Sigmoid colon (tissue), 7 donors: Measurements from ENCODE around the gene DCTN5. TPM values are rescaled to one million over a fixed set of nuclear protein-coding genes. Genes with fewer than 3 reads are reported as not detected.

ENCODE experiments used
- DNase-seq: peaks from one replicate; pipeline ENCODE4 v3.0.0-alpha.2; 2019
- H3K27ac ChIP-seq, 4 donors: fragments of 200-600 bp; sonication (generic); one replicate each; pipeline ENCODE4 v1.5.1; 2016 to 2019; ENCODE audit warnings: mild to moderate bottlenecking in 1 of 4
- H3K27me3 ChIP-seq, 3 donors: fragments of 200-600 bp; sonication (generic); one replicate each; pipeline ENCODE4 v1.5.1; 2019; ENCODE audit warnings: mild to moderate bottlenecking in 1 of 3
- H3K36me3 ChIP-seq, 4 donors: fragments of 200-600 bp; sonication (generic); one replicate each; pipeline ENCODE4 v1.5.1; 2016 to 2019
- H3K4me1 ChIP-seq, 4 donors: fragments of 200-600 bp; sonication (generic); one replicate each; pipeline ENCODE4 v1.5.1; 2017 to 2019
- H3K4me3 ChIP-seq, 4 donors: fragments of 200-600 bp; sonication (generic); one replicate each; pipeline ENCODE4 v1.5.1; 2017 to 2019; ENCODE audit warnings: mild to moderate bottlenecking in 2 of 4, moderate library complexity in 1 of 4
- H3K9me3 ChIP-seq, 4 donors: fragments of 200-600 bp in 3 of 4; sonication (generic) in 3 of 4; one replicate each; pipeline versions ENCODE4 v1.5.1 to v1.6.1; 2013 to 2019
- EP300 ChIP-seq, 4 donors: sonication (generic); formaldehyde crosslinking; IDR thresholded peaks; one replicate each; pipeline ENCODE4 v1.6.1; 2017; ENCODE audit warnings: antibody characterized with exemption in 4 of 4
- POLR2A ChIP-seq, 2 donors: fragments of 450-650 bp; IDR thresholded peaks; one replicate each; pipeline ENCODE4 v1.6.1; 2016; ENCODE audit warnings: antibody characterized with exemption in 2 of 2, mild to moderate bottlenecking in 2 of 2, moderate library complexity in 2 of 2
- POLR2AphosphoS5 ChIP-seq, 4 donors: sonication (generic); formaldehyde crosslinking; IDR thresholded peaks; one replicate each; pipeline ENCODE4 v1.6.1; 2017; ENCODE audit warnings: antibody characterized with exemption in 4 of 4
- WGBS, 2 donors: extraction: QIAGEN DNeasy Blood & Tissue Kit; methylation state at CpG; one replicate each; pipeline ENCODE4 v1.1.7; 2013; 5-methylcytosine and 5-hydroxymethylcytosine counted together
- intact Hi-C: fragments of 100-400 bp; cut with DNase I; formaldehyde crosslinking; loops from one replicate; pipeline ENCODE4 v1.15.1; 2023
- polyA plus RNA-seq, 3 donors: library from polyadenylated mRNA; stranded (reverse); fragments of 200-250 nt; gene quantifications; one replicate each; pipeline ENCODE4 v1.2.3, GENCODE V29; 2013
- total RNA-seq, 4 donors: library from RNA; depleted of rRNA; stranded (reverse); fragments of >200 nt; gene quantifications; one replicate each; pipeline ENCODE4 v1.1.0, GENCODE V29; 2016
- TF ChIP-seq, protein P1 (sequence below), 4 experiments: fragments of 450-650 bp in 3 of 4; fragments of 200-600 bp in 1 of 4; IDR thresholded peaks; one replicate each; pipeline ENCODE4 v1.5.1; 2016 to 2019; ENCODE audit warnings: antibody characterized with exemption in 4 of 4, mild to moderate bottlenecking in 3 of 4, moderate library complexity in 2 of 4
- donor health status: healthy with polysubstance abuse.
- donor health status: Bipolar disorder and iron deficiency.
- donor health status: healthy.

The DCTN5 gene
- total and polyA plus RNA-seq, 7 donors, result 13.2 to 41.4 (median 30.1) TPM

DNA sequence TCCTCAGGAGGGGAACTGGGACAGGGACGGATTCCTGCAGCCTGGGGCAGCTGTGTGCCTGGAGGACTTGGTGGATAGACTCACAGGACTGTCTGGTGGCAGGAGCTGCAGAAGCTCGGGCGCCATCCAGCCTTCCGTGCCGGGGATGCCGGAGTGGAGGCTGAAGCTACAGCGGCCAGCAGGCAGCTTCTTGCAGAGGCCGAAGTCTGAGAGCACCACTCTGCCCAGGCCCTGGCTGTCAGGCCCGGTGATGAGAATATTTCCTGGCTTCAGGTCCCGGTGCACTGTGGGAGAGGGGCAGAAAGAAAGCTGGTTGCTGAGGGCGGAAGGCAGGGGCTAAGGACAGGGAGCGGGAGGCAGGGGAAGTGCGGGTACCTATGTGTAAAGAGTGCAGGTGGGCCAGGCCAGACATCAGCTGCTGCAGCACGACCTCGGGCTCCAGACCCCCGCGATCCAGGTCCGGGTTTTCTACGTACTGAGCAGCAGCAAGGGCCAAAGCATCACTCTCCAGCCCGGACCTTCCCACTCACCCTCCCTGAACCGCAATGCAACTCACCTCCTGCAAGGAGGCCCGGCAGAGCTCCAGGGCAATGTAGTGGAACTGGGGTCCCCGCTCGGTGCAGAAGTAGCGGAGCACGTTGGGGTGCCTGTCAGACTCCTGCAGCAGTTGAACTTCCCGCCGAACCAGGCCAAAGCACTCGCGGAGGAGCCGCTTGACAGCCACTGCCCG, 53.5 kb downstream of the DCTN5 start:
- Histone ChIP-seq H3K36me3 (peaks cover 5 to 14% (median 8%) of the 10 kb centered on the region in 4 donors), H3K27ac (no peak overlapping the region), H3K9me3 (no peaks in the 10 kb centered on the region), H3K4me1 (peaks cover 0 to 9% (median 4%) of the 10 kb centered on the region in 4 donors), H3K4me3 (peak overlapping the region in 1 of 4 donors; percentile 19), H3K27me3 (no peaks in the 10 kb centered on the region)
- WGBS, 2 donors, result 36 to 79% methylated on average over 32 of the region's 32 CpGs
- intact Hi-C loops, result no loop called here
- no peak for DNase-seq
- TF ChIP-seq POLR2A (IDR thresholded peaks at IDR 0.05) (no peak), EP300 (IDR thresholded peaks at IDR 0.05) (no peak)

- Histone ChIP-seq H3K4me3 (no peak overlapping the region), H3K27me3 (no peaks in the 10 kb centered on the region), H3K27ac (no peak overlapping the region), H3K36me3 (peaks cover 0 to 4% (median 2%) of the 10 kb centered on the region in 4 donors), H3K9me3 (no peaks in the 10 kb centered on the region), H3K4me1 (peaks cover 0 to 9% (median 4%) of the 10 kb centered on the region in 4 donors)
- 89 to 90% methylated on average over 11 of the region's 11 CpGs for WGBS, 2 donors
- intact Hi-C loops, result no loop called here
- TF ChIP-seq POLR2AphosphoS5 (IDR thresholded peaks at IDR 0.05) (no peak), POLR2A (IDR thresholded peaks at IDR 0.05) (no peak), EP300 (IDR thresholded peaks at IDR 0.05) (no peak)
- DNase-seq, result no peak
These were observed 54.5 kb downstream of the DCTN5 start for GRCh38 chr16:23695756-23696155.

DNA sequence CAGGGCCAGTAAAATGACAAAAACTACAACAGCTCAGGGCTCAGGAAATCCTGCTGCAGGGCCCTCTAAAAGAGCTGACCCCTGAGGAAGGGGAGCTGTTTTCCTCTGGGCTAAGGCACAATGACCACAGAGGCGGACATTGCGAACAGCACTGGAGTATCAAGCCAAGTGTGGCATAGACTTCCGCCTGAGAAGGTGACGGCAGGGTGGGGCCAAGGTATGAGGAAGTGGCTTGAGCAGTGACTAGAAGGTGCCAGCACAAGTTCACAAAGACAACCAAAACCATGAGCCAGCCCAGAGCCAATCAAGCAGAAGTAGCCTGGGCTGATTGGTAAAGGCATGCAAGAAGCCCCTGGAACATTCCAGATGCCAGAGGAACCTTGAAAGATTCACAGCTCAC, 57.8 kb downstream of the DCTN5 start:
- H3K36me3 ChIP-seq, result no peaks in the 10 kb centered on the region
- DNase-seq, result no peak
- no peaks in the 10 kb centered on the region for H3K27me3 ChIP-seq
- H3K4me3 ChIP-seq, result no peak overlapping the region
- TF ChIP-seq POLR2AphosphoS5 (IDR thresholded peaks at IDR 0.05), result no peak
- TF ChIP-seq, protein P1, sequence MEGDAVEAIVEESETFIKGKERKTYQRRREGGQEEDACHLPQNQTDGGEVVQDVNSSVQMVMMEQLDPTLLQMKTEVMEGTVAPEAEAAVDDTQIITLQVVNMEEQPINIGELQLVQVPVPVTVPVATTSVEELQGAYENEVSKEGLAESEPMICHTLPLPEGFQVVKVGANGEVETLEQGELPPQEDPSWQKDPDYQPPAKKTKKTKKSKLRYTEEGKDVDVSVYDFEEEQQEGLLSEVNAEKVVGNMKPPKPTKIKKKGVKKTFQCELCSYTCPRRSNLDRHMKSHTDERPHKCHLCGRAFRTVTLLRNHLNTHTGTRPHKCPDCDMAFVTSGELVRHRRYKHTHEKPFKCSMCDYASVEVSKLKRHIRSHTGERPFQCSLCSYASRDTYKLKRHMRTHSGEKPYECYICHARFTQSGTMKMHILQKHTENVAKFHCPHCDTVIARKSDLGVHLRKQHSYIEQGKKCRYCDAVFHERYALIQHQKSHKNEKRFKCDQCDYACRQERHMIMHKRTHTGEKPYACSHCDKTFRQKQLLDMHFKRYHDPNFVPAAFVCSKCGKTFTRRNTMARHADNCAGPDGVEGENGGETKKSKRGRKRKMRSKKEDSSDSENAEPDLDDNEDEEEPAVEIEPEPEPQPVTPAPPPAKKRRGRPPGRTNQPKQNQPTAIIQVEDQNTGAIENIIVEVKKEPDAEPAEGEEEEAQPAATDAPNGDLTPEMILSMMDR (IDR thresholded peaks at IDR 0.05), result no peak
- no peak for TF ChIP-seq POLR2A (IDR thresholded peaks at IDR 0.05)
- TF ChIP-seq EP300 (IDR thresholded peaks at IDR 0.05), result no peak
- 21 to 55% methylated on average over 4 of the region's 4 CpGs for WGBS, 2 donors
- peaks cover 0 to 2% (median 0%) of the 10 kb centered on the region in 4 donors for H3K9me3 ChIP-seq
- no peak overlapping the region for H3K27ac ChIP-seq
- peaks cover 0 to 9% (median 4%) of the 10 kb centered on the region in 4 donors for H3K4me1 ChIP-seq
- intact Hi-C loops, result no loop called here

- Histone ChIP-seq H3K9me3 (peaks cover 0 to 2% (median 0%) of the 10 kb centered on the region in 4 donors), H3K36me3 (no peaks in the 10 kb centered on the region), H3K27ac (no peak overlapping the region), H3K4me1 (peaks cover 0 to 2% (median under 1%) of the 10 kb centered on the region in 4 donors), H3K27me3 (no peaks in the 10 kb centered on the region), H3K4me3 (no peak overlapping the region)
- TF ChIP-seq POLR2A (IDR thresholded peaks at IDR 0.05) (no peak), EP300 (IDR thresholded peaks at IDR 0.05) (no peak), POLR2AphosphoS5 (IDR thresholded peaks at IDR 0.05) (no peak)
- TF ChIP-seq, protein P1 (IDR thresholded peaks at IDR 0.05), result no peak
- 93 to 94% methylated on average over 2 of the region's 2 CpGs for WGBS, 2 donors
- intact Hi-C loops, result no loop called here
- no peak for DNase-seq
These were observed 58.8 kb downstream of the DCTN5 start for GRCh38 chr16:23700093-23700492.

- Histone ChIP-seq H3K9me3 (peaks cover 0 to 2% (median 0%) of the 10 kb centered on the region in 4 donors), H3K4me3 (no peak overlapping the region), H3K27me3 (no peaks in the 10 kb centered on the region), H3K27ac (no peak overlapping the region), H3K36me3 (no peaks in the 10 kb centered on the region), H3K4me1 (no peaks in the 10 kb centered on the region)
- TF ChIP-seq POLR2AphosphoS5 (IDR thresholded peaks at IDR 0.05) (no peak), EP300 (IDR thresholded peaks at IDR 0.05) (no peak), POLR2A (IDR thresholded peaks at IDR 0.05) (no peak)
- TF ChIP-seq, protein P1 (IDR thresholded peaks at IDR 0.05), result no peak
- WGBS, 2 donors, result 40 to 57% methylated on average over 8 of the region's 8 CpGs
- intact Hi-C loops, result no loop called here
- DNase-seq, result no peak
These were observed 59.2 kb downstream of the DCTN5 start for GRCh38 chr16:23700509-23700908.
